Measurements from ENCODE around the gene NKTR. TPM values are rescaled to one million over a fixed set of nuclear protein-coding genes. Genes with fewer than 3 reads are reported as not detected.

NKTR gene
- total and polyA plus RNA-seq, 9 of the 15 experiments (the other 6 are each of a cell fraction or from before 2014, with no cell fraction given): 19.7 to 123 (median 92.6) TPM

DNA sequence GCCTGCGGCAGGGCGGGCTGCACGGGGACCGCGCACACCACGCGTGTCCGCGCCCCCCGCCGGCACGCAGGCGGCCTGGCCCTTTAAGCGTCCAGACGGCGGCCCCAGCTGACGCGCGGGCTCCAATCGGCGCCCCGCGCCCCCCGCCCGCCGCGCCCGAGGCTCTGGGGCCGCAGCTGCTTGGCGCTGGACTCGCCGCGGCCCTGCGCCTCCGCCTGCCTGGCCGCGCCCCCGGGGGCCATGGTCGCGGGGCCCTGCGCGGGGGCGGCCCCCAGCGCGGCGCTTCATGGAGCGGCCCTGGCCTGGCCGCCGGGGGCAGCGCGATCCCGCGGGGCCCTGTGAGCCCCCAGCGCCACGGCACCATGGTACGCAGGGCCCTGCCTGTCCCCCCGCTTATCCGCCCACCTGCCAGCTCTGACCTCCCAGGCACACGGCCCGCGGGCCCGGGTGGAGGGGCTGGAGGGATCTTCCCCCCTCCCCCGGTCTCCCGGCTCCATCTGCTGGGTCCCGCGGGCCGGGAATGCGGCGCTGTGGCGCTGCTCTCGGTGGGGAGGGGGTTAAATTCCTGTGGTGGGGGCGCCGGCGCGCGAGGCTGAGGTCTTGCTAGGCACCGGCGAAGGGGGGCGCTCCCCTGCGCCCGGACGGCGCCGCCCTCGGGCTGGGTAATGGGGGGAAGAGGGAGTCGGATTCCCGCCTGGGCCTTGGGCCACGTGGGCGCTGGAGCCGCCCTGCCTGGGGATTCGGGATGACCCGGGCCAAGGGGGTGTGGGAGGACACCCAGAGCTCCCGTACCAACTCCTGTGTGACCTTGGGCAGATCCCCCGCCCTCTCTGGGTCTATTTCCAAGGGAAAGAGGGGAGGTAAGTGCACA lies 54.1 kb downstream of the NKTR start (continued):
- TF ChIP-seq TOE1 (IDR thresholded peaks at IDR 0.05; ENCODE audit: borderline replicate concordance) (no peak), TOE1 (CRISPR knock-in tag; IDR thresholded peaks at IDR 0.05; ENCODE audit: borderline replicate concordance, low read depth) (no peak), PHF8 (IDR thresholded peaks at IDR 0.05; ENCODE audit: borderline replicate concordance, low read length) (peak; percentile 58; the same call in 1 of the 2 replicates), RAD51 (IDR thresholded peaks at IDR 0.05; ENCODE audit: borderline replicate concordance, low read depth) (peak; percentile 36; the same call in 1 of the 2 replicates), ZBTB7A (IDR thresholded peaks at IDR 0.05; ENCODE audit: borderline replicate concordance, control insufficient read depth, low read depth, low read length) (peak; percentile 90; the same call in 1 of the 2 replicates), FOS (IDR thresholded peaks at IDR 0.05; ENCODE audit: extremely low read depth, insufficient read length) (no peak), TAF1 (IDR thresholded peaks at IDR 0.05; ENCODE audit: control insufficient read depth, extremely low read depth, insufficient read depth, low read length, severe bottlenecking) (peak; percentile 18), MCM5 (IDR thresholded peaks at IDR 0.05; ENCODE audit: low read depth) (no peak), SIN3A (IDR thresholded peaks at IDR 0.05; ENCODE audit: borderline replicate concordance in 2 of 2, control insufficient read depth in 1 of 2, low read depth in 2 of 2, low read length in 2 of 2) (peak in 1 of 2 experiments; percentile 66; a peak in 1 of 4 replicates), ZKSCAN1 (IDR thresholded peaks at IDR 0.05; ENCODE audit: low read depth, low read length) (0 out of 2 replicates have a peak, but pooled peaks have one; percentile 14), ZFP30 (CRISPR knock-in tag; IDR thresholded peaks at IDR 0.05; ENCODE audit: borderline replicate concordance) (no peak), DPF2 (IDR thresholded peaks at IDR 0.05) (peak; percentile 11; the same call in 1 of the 2 replicates), SIN3B (IDR thresholded peaks at IDR 0.05; ENCODE audit: low read depth) (0 out of 2 replicates have a peak, but pooled peaks have one; percentile 28), ZNF311 (CRISPR knock-in tag; IDR thresholded peaks at IDR 0.05) (no peak), U2AF2 (optimal IDR thresholded peaks at IDR 0.05; ENCODE audit: low read depth, low read length) (no peak), FIP1L1 (IDR thresholded peaks at IDR 0.05; ENCODE audit: low read depth, low read length, poor library complexity, severe bottlenecking) (peak; percentile 81), ZNF589 (CRISPR knock-in tag; IDR thresholded peaks at IDR 0.05; ENCODE audit: low read depth) (0 out of 2 replicates have a peak, but pooled peaks have one; percentile 34), SMARCE1 (IDR thresholded peaks at IDR 0.05) (0 out of 2 replicates have a peak, but pooled peaks have one; percentile 12), SRF (CRISPR knock-in tag; IDR thresholded peaks at IDR 0.05) (no peak)
- TF ChIP-seq, protein P1, sequence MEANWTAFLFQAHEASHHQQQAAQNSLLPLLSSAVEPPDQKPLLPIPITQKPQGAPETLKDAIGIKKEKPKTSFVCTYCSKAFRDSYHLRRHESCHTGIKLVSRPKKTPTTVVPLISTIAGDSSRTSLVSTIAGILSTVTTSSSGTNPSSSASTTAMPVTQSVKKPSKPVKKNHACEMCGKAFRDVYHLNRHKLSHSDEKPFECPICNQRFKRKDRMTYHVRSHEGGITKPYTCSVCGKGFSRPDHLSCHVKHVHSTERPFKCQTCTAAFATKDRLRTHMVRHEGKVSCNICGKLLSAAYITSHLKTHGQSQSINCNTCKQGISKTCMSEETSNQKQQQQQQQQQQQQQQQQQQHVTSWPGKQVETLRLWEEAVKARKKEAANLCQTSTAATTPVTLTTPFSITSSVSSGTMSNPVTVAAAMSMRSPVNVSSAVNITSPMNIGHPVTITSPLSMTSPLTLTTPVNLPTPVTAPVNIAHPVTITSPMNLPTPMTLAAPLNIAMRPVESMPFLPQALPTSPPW (CRISPR knock-in tag; IDR thresholded peaks at IDR 0.05): peak; percentile 83
- TF ChIP-seq, protein P2, sequence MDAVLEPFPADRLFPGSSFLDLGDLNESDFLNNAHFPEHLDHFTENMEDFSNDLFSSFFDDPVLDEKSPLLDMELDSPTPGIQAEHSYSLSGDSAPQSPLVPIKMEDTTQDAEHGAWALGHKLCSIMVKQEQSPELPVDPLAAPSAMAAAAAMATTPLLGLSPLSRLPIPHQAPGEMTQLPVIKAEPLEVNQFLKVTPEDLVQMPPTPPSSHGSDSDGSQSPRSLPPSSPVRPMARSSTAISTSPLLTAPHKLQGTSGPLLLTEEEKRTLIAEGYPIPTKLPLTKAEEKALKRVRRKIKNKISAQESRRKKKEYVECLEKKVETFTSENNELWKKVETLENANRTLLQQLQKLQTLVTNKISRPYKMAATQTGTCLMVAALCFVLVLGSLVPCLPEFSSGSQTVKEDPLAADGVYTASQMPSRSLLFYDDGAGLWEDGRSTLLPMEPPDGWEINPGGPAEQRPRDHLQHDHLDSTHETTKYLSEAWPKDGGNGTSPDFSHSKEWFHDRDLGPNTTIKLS (IDR thresholded peaks at IDR 0.05; ENCODE audit: borderline replicate concordance, low read depth): peak; percentile 31; the same call in 1 of the 2 replicates
- TF ChIP-seq, protein P3, sequence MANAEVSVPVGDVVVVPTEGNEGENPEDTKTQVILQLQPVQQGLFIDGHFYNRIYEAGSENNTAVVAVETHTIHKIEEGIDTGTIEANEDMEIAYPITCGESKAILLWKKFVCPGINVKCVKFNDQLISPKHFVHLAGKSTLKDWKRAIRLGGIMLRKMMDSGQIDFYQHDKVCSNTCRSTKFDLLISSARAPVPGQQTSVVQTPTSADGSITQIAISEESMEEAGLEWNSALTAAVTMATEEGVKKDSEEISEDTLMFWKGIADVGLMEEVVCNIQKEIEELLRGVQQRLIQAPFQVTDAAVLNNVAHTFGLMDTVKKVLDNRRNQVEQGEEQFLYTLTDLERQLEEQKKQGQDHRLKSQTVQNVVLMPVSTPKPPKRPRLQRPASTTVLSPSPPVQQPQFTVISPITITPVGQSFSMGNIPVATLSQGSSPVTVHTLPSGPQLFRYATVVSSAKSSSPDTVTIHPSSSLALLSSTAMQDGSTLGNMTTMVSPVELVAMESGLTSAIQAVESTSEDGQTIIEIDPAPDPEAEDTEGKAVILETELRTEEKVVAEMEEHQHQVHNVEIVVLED (CRISPR knock-in tag; IDR thresholded peaks at IDR 0.05): no peak

Data from K562 (cell line).